SH-SY5Y (cell line): ENCODE data around the gene ZSWIM6.

Experiments
- GATA2 ChIP-seq: IDR thresholded peaks from 2 replicates; pipeline ENCODE4 v1.6.1; 2011; ENCODE audit warnings: mild to moderate bottlenecking, low read depth, low read length
- GATA3 ChIP-seq: IDR thresholded peaks from 2 replicates; pipeline ENCODE4 v1.6.1; 2011; ENCODE audit warnings: low read depth, mild to moderate bottlenecking, low read length, moderate library complexity

Gene ZSWIM6

GRCh38 chr5:61449804-61450492, 117.9 kb downstream of the ZSWIM6 start:
- TF ChIP-seq GATA2: no peak
- no peak for TF ChIP-seq GATA3

- TF ChIP-seq GATA3 (no peak), GATA2 (no peak)
Observed at GRCh38 chr5:61450493-61451279, 118.6 kb downstream of the ZSWIM6 start.

GRCh38 chr5:61455179-61456006, 123.3 kb downstream of the ZSWIM6 start:
- TF ChIP-seq GATA2 (no peak), GATA3 (no peak)

GRCh38 chr5:61460471-61460870, 128.4 kb downstream of the ZSWIM6 start:
- no peak for TF ChIP-seq GATA3
- no peak for TF ChIP-seq GATA2

GRCh38 chr5:61461417-61461816, 129.4 kb downstream of the ZSWIM6 start:
- TF ChIP-seq GATA2 (no peak), GATA3 (no peak)

- TF ChIP-seq GATA3: no peak
- no peak for TF ChIP-seq GATA2
Observed at GRCh38 chr5:61461926-61462325, 129.9 kb downstream of the ZSWIM6 start.

- TF ChIP-seq GATA2 (no peak), GATA3 (no peak)
Observed at GRCh38 chr5:61463596-61463995, 131.5 kb downstream of the ZSWIM6 start.

- TF ChIP-seq GATA2: no peak
Observed at GRCh38 chr5:61464512-61464911, 132.5 kb downstream of the ZSWIM6 start.

- no peak for TF ChIP-seq GATA2
- TF ChIP-seq GATA3: no peak
Observed at GRCh38 chr5:61465066-61465465, 133.0 kb downstream of the ZSWIM6 start.

- TF ChIP-seq GATA2 (no peak), GATA3 (no peak)
Observed at GRCh38 chr5:61465496-61465895, 133.4 kb downstream of the ZSWIM6 start.

GRCh38 chr5:61466017-61466416, 134.0 kb downstream of the ZSWIM6 start:
- TF ChIP-seq GATA2 (no peak), GATA3 (no peak)

- TF ChIP-seq GATA2 (no peak), GATA3 (no peak)
Observed at GRCh38 chr5:61467766-61468482, 135.9 kb downstream of the ZSWIM6 start.

GRCh38 chr5:61468483-61468865, 136.4 kb downstream of the ZSWIM6 start:
- TF ChIP-seq GATA2 (no peak), GATA3 (no peak)

GRCh38 chr5:61471352-61471751, 139.3 kb downstream of the ZSWIM6 start:
- TF ChIP-seq GATA3 (no peak), GATA2 (no peak)
